H9 (cell line): ENCODE data around the gene PARP9. TPM values are rescaled to one million over a fixed set of nuclear protein-coding genes. Genes with fewer than 3 reads are reported as not detected.

Experiments used
- DNase-seq: peaks from one replicate; pipeline ENCODE4 v3.0.0-alpha.2; 2017
- H2AFZ ChIP-seq: one replicate; pipeline ENCODE4 v1.6.1; 2013; ENCODE audit warnings: mild to moderate bottlenecking, low read length, control low read depth, moderate library complexity
- H2AK5ac ChIP-seq: 2 replicates; pipeline ENCODE4 v1.6.1; 2013; ENCODE audit warnings: low read length, control low read depth, mixed read lengths; ENCODE audit not compliant: insufficient read length
- H2BK120ac ChIP-seq: one replicate; pipeline ENCODE4 v1.6.1; 2013; ENCODE audit warnings: low read depth, mild to moderate bottlenecking, low read length, control low read depth, inconsistent platforms; ENCODE audit not compliant: poor library complexity, severe bottlenecking
- H2BK12ac ChIP-seq: 2 replicates; pipeline ENCODE4 v1.6.1; 2013; ENCODE audit warnings: low read length, control low read depth, mixed read lengths, low read depth; ENCODE audit not compliant: insufficient read length
- H2BK15ac ChIP-seq: 2 replicates; pipeline ENCODE4 v1.6.1; 2013; ENCODE audit warnings: low read depth, low read length, control low read depth
- H2BK20ac ChIP-seq: one replicate; pipeline ENCODE4 v1.6.1; 2013; ENCODE audit warnings: low read depth, mild to moderate bottlenecking, low read length, control low read depth, inconsistent platforms; ENCODE audit not compliant: poor library complexity, severe bottlenecking
- H2BK5ac ChIP-seq: 2 replicates; pipeline ENCODE4 v1.6.1; 2013; ENCODE audit warnings: low read length, control low read depth, mixed read lengths; ENCODE audit not compliant: insufficient read length
- H3K14ac ChIP-seq: 2 replicates; pipeline ENCODE4 v1.6.1; 2013; ENCODE audit warnings: low read length, control low read depth; ENCODE audit not compliant: insufficient read depth
- H3K18ac ChIP-seq: 2 replicates; pipeline ENCODE4 v1.6.1; 2013; ENCODE audit warnings: low read depth, mild to moderate bottlenecking, mixed read lengths, low read length, control low read depth; ENCODE audit not compliant: insufficient read length
- H3K23ac ChIP-seq: 2 replicates; pipeline ENCODE4 v1.6.1; 2013; ENCODE audit warnings: low read length, control low read depth, mixed read lengths, low read depth; ENCODE audit not compliant: insufficient read length
- H3K23me2 ChIP-seq: 2 replicates; pipeline ENCODE4 v1.6.1; 2013; ENCODE audit warnings: low read depth, mild to moderate bottlenecking, mixed read lengths, low read length, control low read depth; ENCODE audit not compliant: insufficient read length, poor library complexity, severe bottlenecking
- H3K27ac ChIP-seq: 2 replicates; pipeline ENCODE4 v1.5.1; 2013; ENCODE audit warnings: low read length, control low read depth, mixed read lengths, low read depth; ENCODE audit not compliant: insufficient read length
- H3K27me3 ChIP-seq: 2 replicates; pipeline ENCODE4 v1.6.1; 2013; ENCODE audit warnings: low read length, control low read depth, inconsistent platforms; ENCODE audit not compliant: insufficient read depth
- H3K4ac ChIP-seq: 2 replicates; pipeline ENCODE4 v1.6.1; 2013; ENCODE audit warnings: low read depth, mild to moderate bottlenecking, control low read depth, inconsistent platforms, low read length, moderate library complexity
- H3K4me1 ChIP-seq: 2 replicates; pipeline ENCODE4 v1.6.1; 2013; ENCODE audit warnings: low read length, control low read depth, inconsistent platforms; ENCODE audit not compliant: insufficient read depth
- H3K4me2 ChIP-seq: 2 replicates; pipeline ENCODE4 v1.6.1; 2013; ENCODE audit warnings: low read length, control low read depth, mixed read lengths; ENCODE audit not compliant: insufficient read length, insufficient read depth
- H3K56ac ChIP-seq: 2 replicates; pipeline ENCODE4 v1.6.1; 2013; ENCODE audit warnings: low read depth, mild to moderate bottlenecking, mixed read lengths, low read length, control low read depth; ENCODE audit not compliant: insufficient read length
- H3K79me1 ChIP-seq: 2 replicates; pipeline ENCODE4 v1.6.1; 2013; ENCODE audit warnings: low read depth, mild to moderate bottlenecking, moderate library complexity, low read length, control low read depth, inconsistent platforms; ENCODE audit not compliant: insufficient read depth, poor library complexity, severe bottlenecking
- H3K79me2 ChIP-seq: 2 replicates; pipeline ENCODE4 v1.6.1; 2013; ENCODE audit warnings: low read length, control low read depth, inconsistent platforms; ENCODE audit not compliant: insufficient read depth
- H3K9ac ChIP-seq: 2 replicates; pipeline ENCODE4 v1.6.1; 2013; ENCODE audit warnings: low read length, control low read depth, mixed read lengths; ENCODE audit not compliant: insufficient read length; ENCODE audit errors: extremely low read depth
- H3K9me3 ChIP-seq: one replicate; pipeline ENCODE4 v1.6.1; 2013; ENCODE audit warnings: low read depth, low read length, inconsistent platforms; ENCODE audit not compliant: control insufficient read depth
- H3T11ph ChIP-seq: one replicate; pipeline ENCODE4 v1.6.1; 2013; ENCODE audit warnings: mild to moderate bottlenecking, low read length, control low read depth, inconsistent platforms
- H4K20me1 ChIP-seq: one replicate; pipeline ENCODE4 v1.6.1; 2013; ENCODE audit not compliant: control insufficient read depth, insufficient read length, insufficient read depth
- H4K5ac ChIP-seq: 2 replicates; pipeline ENCODE4 v1.6.1; 2013; ENCODE audit warnings: low read depth, mild to moderate bottlenecking, mixed read lengths, low read length, control low read depth; ENCODE audit not compliant: insufficient read length
- H4K8ac ChIP-seq: replicated peaks from 2 replicates; pipeline ENCODE4 v1.6.1; 2013; ENCODE audit warnings: low read length, control low read depth, mixed read lengths, low read depth; ENCODE audit not compliant: insufficient read length
- H4K91ac ChIP-seq: 2 replicates; pipeline ENCODE4 v1.6.1; 2013; ENCODE audit warnings: low read depth, mild to moderate bottlenecking, moderate library complexity, mixed read lengths, low read length, control low read depth; ENCODE audit not compliant: insufficient read length
- H3K27ac Mint-ChIP-seq, 3 experiments: 2 replicates in 2 of 3; 3 replicates in 1 of 3; pipeline ENCODE4 v1.8.0; 2020 to 2021; ENCODE audit warnings: mixed read lengths in 3 of 3, mild to moderate bottlenecking in 1 of 3, moderate library complexity in 1 of 3
- H3K27me3 Mint-ChIP-seq: 2 replicates; pipeline ENCODE4 v1.8.0; 2021; ENCODE audit warnings: low read depth, mild to moderate bottlenecking, moderate library complexity, mixed read lengths
- H3K36me3 Mint-ChIP-seq, 3 experiments: 2 replicates in 2 of 3; 3 replicates in 1 of 3; pipeline ENCODE4 v1.8.0; 2020 to 2021; ENCODE audit warnings: low read depth in 3 of 3, mixed read lengths in 3 of 3; ENCODE audit not compliant: insufficient read depth in 1 of 3
- H3K4me1 Mint-ChIP-seq, 2 experiments: 2 replicates each; pipeline ENCODE4 v1.8.0; 2020; ENCODE audit warnings: mixed read lengths in 2 of 2
- H3K4me3 Mint-ChIP-seq, 2 experiments: 2 replicates in 1 of 2; 3 replicates in 1 of 2; pipeline ENCODE4 v1.8.0; 2020 to 2021; ENCODE audit warnings: mild to moderate bottlenecking in 2 of 2, mixed read lengths in 2 of 2, moderate library complexity in 1 of 2
- H3K9me3 Mint-ChIP-seq, 2 experiments: 2 replicates in 1 of 2; 3 replicates in 1 of 2; pipeline ENCODE4 v1.8.0; 2020; ENCODE audit warnings: mild to moderate bottlenecking in 2 of 2, mixed read lengths in 2 of 2, moderate library complexity in 1 of 2
- WGBS: extraction: QIAGEN DNeasy Blood & Tissue Kit; methylation state at CpG from one replicate; pipeline ENCODE4 v1.1.7; 2013; ENCODE audit warnings: missing lambda C conversion rate, low lambda C conversion rate, mixed read lengths; ENCODE audit not compliant: insufficient read length; ENCODE audit errors: extremely low coverage; 5-methylcytosine and 5-hydroxymethylcytosine counted together
- total RNA-seq: library from RNA; stranded (reverse); gene quantifications from 2 replicates; pipeline ENCODE4 v1.2.1, GENCODE V29; 2021
- TF ChIP-seq, protein P1 (sequence below): fragments of 200-600 bp; sonication (generic); conservative IDR thresholded peaks from 3 replicates; pipeline ENCODE4 v1.8.0; 2021; ENCODE audit warnings: antibody characterized with exemption, mild to moderate bottlenecking

Gene PARP9
- total RNA-seq, 1 experiment from 2014 or later = 3.4 TPM

DNA sequence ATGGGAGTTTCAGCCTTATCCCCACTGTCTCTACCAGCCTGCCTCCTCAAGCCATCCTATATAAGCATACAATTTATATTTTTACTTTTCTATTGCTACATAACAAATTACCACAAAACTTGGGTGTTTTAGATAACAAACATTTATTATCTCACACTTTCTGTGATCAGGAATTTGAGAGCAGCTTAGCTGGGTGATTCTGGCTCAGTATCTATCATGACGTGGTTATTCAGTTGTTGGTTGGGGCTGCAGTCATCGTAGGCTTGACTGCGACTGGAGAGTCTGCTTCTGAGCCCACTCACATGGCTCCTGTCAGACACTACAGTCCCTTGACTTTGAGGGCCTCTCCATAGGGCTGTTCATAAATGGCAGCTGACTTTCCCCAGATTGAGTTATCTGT, 34.1 kb upstream of the PARP9 start:
- TF ChIP-seq, protein P1, sequence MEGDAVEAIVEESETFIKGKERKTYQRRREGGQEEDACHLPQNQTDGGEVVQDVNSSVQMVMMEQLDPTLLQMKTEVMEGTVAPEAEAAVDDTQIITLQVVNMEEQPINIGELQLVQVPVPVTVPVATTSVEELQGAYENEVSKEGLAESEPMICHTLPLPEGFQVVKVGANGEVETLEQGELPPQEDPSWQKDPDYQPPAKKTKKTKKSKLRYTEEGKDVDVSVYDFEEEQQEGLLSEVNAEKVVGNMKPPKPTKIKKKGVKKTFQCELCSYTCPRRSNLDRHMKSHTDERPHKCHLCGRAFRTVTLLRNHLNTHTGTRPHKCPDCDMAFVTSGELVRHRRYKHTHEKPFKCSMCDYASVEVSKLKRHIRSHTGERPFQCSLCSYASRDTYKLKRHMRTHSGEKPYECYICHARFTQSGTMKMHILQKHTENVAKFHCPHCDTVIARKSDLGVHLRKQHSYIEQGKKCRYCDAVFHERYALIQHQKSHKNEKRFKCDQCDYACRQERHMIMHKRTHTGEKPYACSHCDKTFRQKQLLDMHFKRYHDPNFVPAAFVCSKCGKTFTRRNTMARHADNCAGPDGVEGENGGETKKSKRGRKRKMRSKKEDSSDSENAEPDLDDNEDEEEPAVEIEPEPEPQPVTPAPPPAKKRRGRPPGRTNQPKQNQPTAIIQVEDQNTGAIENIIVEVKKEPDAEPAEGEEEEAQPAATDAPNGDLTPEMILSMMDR = no peak
- Histone ChIP-seq H3T11ph (no peak overlapping the region), H4K91ac (no peak overlapping the region), H3K27ac (no peak overlapping the region), H2BK120ac (no peak overlapping the region), H2BK5ac (no peak overlapping the region), H3K14ac (no peak overlapping the region), H2AFZ (no peak overlapping the region), H4K8ac (no peak overlapping the region), H3K4me2 (no peak overlapping the region), H3K4ac (no peak overlapping the region), H3K79me1 (no peaks in the 10 kb centered on the region), H3K79me2 (no peaks in the 10 kb centered on the region), H4K20me1 (no peaks in the 10 kb centered on the region), H2AK5ac (no peak overlapping the region), H3K9ac (no peak overlapping the region), H3K27me3 (no peaks in the 10 kb centered on the region), H3K56ac (no peak overlapping the region), H2BK12ac (no peak overlapping the region), H3K18ac (no peak overlapping the region), H3K23me2 (no peaks in the 10 kb centered on the region), H3K4me1 (no peaks in the 10 kb centered on the region), H3K9me3 (no peaks in the 10 kb centered on the region), H2BK20ac (no peak overlapping the region), H3K23ac (no peak overlapping the region), H4K5ac (no peak overlapping the region), H2BK15ac (no peak overlapping the region)
- no peaks in the 10 kb centered on the region; a peak in 1 of 7 replicates for H3K36me3 Mint-ChIP-seq
- DNase-seq = no peak
- H3K27me3 Mint-ChIP-seq = no peaks in the 10 kb centered on the region
- WGBS = no CpG with 5 or more reads among the region's 3 CpGs
- no peaks in the 10 kb centered on the region for H3K9me3 Mint-ChIP-seq
- H3K4me3 Mint-ChIP-seq = no peak overlapping the region
- peaks cover 0 to 2% of the 10 kb centered on the region in 2 experiments; a peak in 1 of 4 replicates for H3K4me1 Mint-ChIP-seq
- H3K27ac Mint-ChIP-seq = no peak overlapping the region
